H54 (cell line): Measurements from ENCODE around the gene DCXR.

Experiments
- DNase-seq: peaks from one replicate; pipeline ENCODE4 v3.0.0; 2011; ENCODE audit warnings: low spot score, mixed read lengths; ENCODE audit not compliant: insufficient read length
- FAIRE-seq: peaks from 3 replicates; lab custom pipeline; 2011; peaks lifted over from hg19 to GRCh38; lab: Jason Lieb, UNC
- POLR2A ChIP-seq: IDR thresholded peaks from 2 replicates; pipeline ENCODE4 v1.6.1; 2011; ENCODE audit warnings: low read depth, mild to moderate bottlenecking, low read length

DCXR gene

DNA sequence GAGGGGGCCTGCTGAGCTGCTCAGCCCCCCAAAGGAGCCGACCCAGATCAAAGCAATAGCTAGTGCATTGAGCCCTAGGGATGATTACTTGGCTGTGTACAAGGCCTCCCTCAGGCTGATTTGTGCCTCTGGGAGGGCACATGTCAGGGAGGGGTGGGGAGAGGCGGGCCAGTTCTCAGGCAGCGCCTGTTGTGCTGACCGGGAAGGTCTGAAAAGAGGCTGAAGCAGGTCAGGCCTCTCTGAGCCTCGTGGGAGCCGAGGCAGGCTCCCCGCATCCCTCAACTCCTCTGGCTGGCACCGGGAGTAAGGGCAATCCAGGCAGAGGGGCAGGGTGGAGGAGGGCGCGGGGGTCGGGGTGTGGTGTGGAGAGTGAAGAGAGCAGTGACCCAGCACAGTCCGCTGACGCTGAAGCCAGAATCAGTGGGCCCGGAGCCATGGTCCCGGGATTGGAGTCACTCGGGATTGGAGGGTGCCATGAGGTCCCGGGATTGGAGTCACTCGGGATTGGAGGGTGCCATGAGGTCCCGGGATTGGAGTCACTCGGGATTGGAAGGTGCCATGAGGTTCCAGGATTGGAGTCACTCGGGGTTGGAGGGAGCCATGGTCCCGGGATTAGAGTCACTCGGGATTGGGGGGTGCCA lies 3.0 kb downstream of the DCXR start:
- FAIRE-seq (no peak), DNase-seq (no peak)
- TF ChIP-seq POLR2A = no peak

DNA sequence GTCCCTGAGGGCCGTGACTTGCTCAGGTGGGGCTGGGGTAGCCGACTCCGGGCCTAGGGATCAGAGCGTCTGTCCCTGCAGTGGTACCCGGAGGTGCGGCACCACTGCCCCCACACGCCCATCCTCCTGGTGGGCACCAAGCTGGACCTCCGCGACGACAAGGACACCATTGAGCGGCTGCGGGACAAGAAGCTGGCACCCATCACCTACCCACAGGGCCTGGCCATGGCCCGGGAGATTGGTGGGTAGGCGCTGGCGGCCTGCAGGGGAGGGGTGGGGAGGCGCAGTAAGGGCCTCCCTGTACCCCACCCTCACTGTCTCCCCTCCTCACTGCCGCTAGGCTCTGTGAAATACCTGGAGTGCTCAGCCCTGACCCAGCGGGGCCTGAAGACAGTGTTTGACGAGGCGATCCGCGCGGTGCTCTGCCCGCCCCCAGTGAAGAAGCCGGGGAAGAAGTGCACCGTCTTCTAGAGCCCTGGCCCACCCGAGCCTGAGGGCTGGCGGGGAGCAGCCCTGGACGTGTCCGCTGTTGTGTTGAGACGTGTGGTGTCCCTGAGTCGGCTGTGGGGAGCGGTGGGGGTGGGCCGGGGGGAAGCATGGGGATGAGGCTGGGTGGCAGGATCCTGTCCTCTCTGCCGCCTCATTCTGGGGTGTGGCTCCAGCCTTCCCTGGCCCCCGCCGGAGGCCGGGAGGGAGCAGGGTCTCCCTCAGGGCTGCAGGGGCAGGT lies 4.0 kb downstream of the DCXR start:
- FAIRE-seq = no peak
- DNase-seq = no peak
- TF ChIP-seq POLR2A = no peak

DNA sequence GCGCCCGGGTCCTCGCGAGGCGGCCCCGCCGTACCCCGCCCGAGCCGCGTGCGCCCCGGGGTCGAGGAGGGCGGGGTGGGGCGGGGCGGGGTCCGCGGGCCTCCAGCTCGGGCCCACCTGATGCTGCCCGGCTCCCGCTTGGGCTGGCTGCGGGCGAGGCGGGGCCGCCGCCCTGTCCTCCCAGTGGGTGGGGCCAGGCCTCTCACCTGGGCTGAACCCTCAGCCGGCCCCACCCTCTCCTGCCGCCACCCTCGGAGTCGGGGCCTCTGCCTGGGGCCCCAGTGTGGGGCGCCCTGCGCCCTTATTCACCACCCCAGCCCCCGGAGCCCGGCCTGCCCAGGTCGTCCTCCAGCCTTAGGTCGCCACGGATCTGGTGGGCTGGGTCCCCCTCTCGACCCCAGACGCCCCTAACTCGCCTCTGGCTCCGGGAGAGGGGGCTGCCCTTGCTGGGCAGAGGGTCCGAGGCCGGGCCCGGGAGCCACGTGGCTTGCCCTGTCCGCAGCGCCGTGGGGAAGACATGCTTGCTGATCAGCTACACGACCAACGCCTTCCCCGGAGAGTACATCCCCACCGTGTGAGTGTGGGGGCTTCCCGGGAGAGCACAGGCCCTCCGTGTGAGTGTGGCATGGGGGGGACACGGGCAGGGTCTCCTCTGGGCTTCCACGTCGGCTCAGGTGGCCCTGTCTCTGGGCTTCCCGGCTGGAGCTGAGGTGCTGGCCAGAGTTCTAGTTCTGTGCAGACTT lies 5.4 kb downstream of the DCXR start:
- DNase-seq (no peak), FAIRE-seq (no peak)
- no peak for TF ChIP-seq POLR2A

DNA sequence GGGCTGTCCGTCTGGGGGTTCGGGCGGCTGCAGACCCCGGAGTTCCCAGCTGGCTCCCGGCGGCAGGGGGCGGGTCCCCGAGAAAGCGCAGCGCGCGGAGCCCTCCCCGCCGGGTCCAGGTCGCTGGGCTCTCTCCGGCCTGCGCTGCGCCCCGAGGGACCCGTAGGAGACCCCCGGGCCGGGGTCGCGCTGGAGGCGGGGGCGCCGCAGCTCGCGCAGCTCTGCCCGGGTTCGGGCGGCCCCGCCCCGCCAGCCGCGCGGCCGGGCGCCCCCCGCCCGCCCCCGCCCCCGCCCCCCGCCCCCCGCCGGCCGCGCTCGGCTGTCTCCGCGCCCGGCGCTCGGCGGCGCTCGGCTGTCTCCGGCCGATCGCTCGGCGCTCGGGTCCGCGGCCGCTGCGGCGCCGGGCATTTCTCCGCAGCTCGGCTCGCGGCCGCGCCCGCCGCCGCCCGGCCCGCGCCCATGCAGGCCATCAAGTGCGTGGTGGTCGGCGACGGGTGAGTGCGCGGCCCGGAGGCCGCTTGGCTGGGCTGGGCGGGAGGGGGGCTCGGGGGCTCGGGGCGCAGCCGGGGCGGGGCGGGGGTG lies 6.1 kb downstream of the DCXR start, which contains the start of gene RAC3:
Gene RAC3 (plus strand): TSS at position 376 of the 582 bp plus-strand sequence. CDS start 84 bp downstream, at position 460.
- DNase-seq (peak; percentile 65), FAIRE-seq (no peak)
- no peak for TF ChIP-seq POLR2A

DNA sequence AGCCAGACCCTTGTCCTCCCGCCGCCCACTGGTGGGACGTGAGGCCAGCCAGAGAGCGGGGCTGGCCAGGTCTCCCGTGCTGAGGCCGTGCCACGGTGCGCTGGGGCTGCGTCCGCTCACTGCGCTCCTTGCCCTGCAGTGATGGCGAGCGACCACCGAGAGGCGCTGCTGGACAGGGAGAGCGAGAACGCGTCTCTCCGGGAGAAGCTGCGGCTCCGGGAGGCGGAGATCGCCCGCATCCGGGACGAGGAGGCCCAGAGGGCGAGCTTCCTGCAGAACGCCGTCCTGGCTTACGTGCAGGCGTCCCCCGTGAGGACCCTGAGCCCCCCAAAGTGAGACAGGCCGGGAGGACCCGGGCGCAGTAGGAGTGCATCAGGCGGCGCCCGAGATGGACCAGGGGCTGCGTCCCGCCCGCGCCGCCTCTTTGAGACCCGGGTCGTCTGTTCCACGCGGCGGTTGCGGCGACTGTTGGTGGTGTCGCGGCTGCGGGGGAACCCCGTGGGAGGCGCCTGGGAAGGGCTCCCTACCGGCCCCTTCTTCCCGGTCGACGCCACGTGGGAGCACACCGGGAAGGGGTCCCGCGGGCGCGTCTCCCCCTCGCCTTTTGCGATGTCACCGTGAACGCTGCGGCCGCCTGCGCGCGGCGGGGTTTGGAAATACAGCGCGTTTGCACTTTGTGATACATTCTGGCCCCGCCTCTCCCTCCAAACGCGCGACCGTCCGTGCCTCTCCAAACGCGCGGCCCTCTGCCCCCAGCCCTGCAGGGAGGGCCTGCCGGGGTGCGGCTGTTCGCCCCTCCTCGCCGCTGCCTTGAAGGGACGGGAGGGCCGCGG lies 6.8 kb downstream of the DCXR start:
- DNase-seq = no peak
- TF ChIP-seq POLR2A = no peak
- no peak for FAIRE-seq

DNA sequence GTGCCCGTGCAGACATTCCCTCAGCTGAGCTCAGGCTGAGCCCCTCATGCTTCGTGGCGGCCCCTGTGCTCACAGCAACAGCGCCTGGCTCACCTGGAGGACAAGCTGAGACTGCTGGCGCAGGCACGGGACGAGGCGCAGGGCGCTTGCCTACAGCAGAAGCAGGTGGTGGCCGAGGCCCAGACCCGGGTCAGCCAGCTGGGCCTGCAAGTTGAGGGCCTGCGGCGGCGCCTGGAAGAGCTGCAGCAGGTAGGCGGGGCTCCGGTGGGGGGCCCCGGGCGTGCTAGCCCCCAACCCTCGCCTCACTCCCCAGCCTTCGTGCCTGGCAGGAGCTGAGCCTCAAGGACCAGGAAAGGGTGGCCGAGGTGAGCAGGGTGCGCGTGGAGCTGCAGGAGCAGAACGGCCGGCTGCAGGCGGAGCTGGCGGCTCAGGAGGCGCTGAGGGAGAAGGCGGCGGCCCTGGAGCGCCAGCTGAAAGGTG lies 7.5 kb downstream of the DCXR start:
- FAIRE-seq (no peak), DNase-seq (no peak)
- TF ChIP-seq POLR2A = no peak

DNA sequence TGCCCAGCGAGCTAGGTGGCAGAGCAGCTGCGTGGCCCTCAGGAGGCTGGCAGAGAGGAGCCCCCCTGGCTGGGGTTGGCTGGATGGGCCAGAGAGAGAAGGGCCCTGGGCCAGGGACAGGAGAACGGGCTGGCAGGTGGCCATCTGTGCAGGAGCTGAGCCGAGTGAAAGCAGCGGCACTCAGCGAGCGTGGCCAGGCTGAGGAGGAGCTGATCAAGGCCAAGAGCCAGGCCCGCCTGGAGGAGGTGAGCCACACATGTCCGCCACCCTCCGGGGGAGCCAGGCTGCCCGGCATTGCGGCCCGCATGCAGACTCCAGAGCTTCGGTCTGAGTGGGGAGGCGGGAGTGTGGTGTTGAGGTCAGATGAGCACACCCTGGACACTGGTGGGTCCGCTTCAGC lies 8.1 kb downstream of the DCXR start:
- no peak for TF ChIP-seq POLR2A
- FAIRE-seq = no peak
- DNase-seq = no peak

DNA sequence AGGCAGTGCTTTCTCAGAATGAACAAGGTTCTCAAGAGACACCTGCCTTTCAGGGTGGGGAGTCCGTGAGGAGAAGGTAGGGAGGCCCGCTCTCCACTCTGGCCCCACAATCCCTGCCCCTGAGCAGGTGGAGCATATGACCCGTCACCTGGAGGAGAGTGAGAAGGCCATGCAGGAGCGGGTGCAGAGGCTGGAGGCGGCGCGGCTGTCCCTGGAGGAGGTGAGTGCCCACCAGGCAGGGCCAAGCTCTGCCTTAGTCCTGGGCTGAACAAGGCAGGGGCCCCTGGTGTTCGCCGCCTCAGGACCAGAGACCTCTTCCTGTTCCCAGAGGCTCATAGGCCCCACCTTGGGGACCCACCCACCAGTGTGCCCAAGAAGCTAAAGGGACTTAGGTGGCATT lies 8.5 kb downstream of the DCXR start:
- TF ChIP-seq POLR2A = no peak
- FAIRE-seq = no peak
- DNase-seq = no peak

DNA sequence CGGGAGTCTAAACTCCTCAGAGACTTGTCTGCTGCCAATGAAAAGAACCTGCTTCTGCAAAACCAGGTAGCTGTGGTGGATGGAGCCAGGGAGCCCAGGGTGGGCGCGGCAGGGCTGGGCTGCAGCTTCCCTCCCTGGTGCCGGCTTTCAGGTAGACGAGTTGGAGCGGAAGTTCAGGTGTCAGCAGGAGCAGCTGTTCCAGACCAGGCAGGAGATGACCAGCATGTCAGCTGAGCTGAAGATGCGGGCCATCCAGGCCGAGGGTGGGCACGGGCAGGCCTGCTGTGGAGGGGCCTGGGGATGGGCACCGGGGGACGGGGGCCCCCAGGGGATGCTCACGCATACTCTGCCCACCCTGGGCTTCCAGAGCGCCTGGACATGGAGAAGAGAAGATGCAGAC lies 9.3 kb downstream of the DCXR start:
- no peak for FAIRE-seq
- TF ChIP-seq POLR2A = no peak
- no peak for DNase-seq

DNA sequence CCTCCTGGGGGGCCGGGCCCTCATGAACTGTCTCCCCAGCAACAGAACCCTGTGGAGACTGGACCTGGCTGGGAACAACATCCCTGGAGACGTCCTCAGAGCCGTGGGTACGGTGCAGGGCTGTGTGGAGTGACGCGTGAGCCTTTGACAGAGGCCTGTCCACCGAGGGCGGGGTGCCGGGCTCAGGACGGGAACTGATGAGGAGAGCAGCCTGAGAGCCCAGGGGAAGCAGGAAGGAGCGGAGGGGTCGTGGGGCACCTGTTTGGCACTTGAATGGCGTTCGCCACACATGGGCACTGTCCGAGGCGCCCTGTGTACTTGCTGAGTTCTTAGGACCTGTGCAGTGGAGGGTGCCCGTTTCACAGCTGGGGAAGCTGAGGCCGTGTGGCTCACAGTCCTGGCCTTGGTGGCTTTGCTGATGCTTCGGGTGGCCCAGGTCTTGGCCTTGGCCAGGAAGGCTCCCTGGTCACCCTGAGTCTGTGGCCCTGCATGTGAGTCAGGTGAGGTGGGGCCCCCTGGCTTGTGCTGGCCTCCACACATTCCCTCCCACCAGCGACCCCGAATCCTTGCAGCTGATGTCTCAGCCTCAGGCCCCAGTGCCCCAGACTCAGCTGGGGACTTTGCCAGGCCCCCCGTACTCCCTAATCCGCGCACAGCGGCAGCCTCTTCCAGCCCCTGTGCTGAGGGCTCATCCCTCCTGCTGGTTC lies 11.9 kb downstream of the DCXR start:
- no peak for TF ChIP-seq POLR2A
- FAIRE-seq (no peak), DNase-seq (no peak)

DNA sequence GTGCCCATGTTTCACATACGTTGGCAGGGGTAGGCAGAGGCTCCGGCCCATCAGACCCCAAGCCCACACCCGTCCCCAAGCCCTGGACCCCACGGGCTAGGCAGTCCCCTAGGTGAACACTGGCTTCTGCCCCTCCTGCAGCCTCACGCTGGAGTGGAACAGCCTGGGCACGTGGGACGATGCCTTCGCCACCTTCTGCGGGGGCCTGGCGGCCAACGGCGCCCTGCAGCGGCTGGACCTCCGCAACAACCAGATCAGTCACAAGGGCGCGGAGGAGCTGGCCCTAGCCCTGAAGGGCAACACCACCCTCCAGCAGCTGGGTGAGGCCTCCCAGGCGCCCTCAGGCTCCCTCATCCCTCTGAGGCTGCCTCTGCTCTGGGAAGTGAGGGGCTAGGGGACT lies 12.6 kb downstream of the DCXR start:
- FAIRE-seq = no peak
- DNase-seq = no peak
- no peak for TF ChIP-seq POLR2A

DNA sequence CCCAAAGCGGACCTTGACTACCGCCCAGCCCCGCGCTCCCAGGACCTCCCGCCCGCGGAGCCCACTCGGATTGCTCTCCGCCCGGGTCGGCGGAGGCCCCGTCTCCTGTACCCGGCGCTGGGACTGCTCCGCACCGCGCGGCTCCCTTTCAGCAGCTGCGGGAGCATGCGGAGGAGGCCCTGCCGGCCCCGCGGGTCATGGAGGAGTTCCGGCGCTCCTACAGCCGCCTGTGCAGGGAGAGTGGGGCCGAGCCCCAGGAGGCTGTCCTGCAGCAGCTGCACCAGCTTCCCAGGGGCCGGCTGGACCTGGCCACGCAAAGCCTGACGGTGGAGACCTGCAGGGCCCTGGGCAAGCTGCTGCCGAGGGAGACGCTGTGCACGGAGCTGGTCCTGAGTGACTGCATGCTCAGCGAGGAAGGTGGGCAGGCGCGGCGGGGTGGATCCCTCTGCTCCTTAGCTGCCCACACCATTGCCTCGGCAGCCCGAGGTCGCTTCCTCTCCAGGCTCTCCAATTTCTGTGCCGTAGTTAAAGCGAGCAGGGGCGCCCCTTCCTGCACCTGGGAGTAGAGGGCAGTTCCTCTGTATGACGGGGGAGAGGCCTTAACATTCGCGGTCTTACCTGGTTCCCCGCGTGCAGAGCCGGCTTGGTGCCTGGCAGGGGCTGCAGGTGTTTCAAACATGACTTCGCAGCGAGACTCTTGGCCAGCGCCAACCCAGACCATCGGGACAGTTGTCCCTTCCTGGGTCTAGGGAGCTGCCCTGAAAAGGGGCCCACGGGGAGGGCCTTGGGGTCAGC lies 13.9 kb downstream of the DCXR start:
- no peak for TF ChIP-seq POLR2A
- DNase-seq (peak; percentile 57), FAIRE-seq (no peak)
